WTC11 (cell line): ENCODE results near the gene MYH11.

ENCODE experiments used
- ATF3 ChIP-seq: sonication (generic); formaldehyde crosslinking; conservative IDR thresholded peaks from 2 replicates; pipeline ENCODE4 v1.8.1; 2022; ENCODE audit warnings: mild to moderate bottlenecking, missing genetic modification reagents
- CREB1 ChIP-seq: sonication (generic); formaldehyde crosslinking; IDR thresholded peaks from 2 replicates; pipeline ENCODE4 v1.8.0; 2023; ENCODE audit warnings: mild to moderate bottlenecking, missing genetic modification reagents
- CTCF ChIP-seq: fragments of 200-600 bp; IDR thresholded peaks from 2 replicates; pipeline ENCODE4 v1.8.0; 2022; ENCODE audit warnings: antibody characterized with exemption
- ELF4 ChIP-seq: sonication (generic); formaldehyde crosslinking; IDR thresholded peaks from 2 replicates; pipeline ENCODE4 v1.8.1; 2022; ENCODE audit warnings: low read depth, mild to moderate bottlenecking, moderate library complexity, missing genetic modification reagents
- EMX1 ChIP-seq: fragments of 250-450 bp; sonication (Bioruptor Pico); IDR thresholded peaks from 2 replicates; pipeline ENCODE4 v1.8.0; 2021; ENCODE audit warnings: mild to moderate bottlenecking
- ETV6 ChIP-seq: sonication (generic); formaldehyde crosslinking; IDR thresholded peaks from 2 replicates; pipeline ENCODE4 v1.8.1; 2022; ENCODE audit warnings: mild to moderate bottlenecking, missing genetic modification reagents
- IRF1 ChIP-seq: sonication (generic); formaldehyde crosslinking; IDR thresholded peaks from 2 replicates; pipeline ENCODE4 v1.8.0; 2023; ENCODE audit warnings: missing genetic modification reagents
- JAZF1 ChIP-seq: fragments of 250-450 bp; sonication (Bioruptor Pico); IDR thresholded peaks from 2 replicates; pipeline ENCODE4 v1.9.0; 2021; ENCODE audit warnings: moderate library complexity, mild to moderate bottlenecking, inconsistent platforms
- JUN ChIP-seq: sonication (generic); formaldehyde crosslinking; IDR thresholded peaks from 2 replicates; pipeline ENCODE4 v1.8.0; 2023; ENCODE audit warnings: mild to moderate bottlenecking, missing genetic modification reagents
- NFE2L1 ChIP-seq: sonication (generic); formaldehyde crosslinking; IDR thresholded peaks from 2 replicates; pipeline ENCODE4 v1.8.1; 2023; ENCODE audit warnings: missing genetic modification reagents
- SMAD4 ChIP-seq: sonication (generic); formaldehyde crosslinking; IDR thresholded peaks from 2 replicates; pipeline ENCODE4 v1.8.0; 2022; ENCODE audit warnings: mild to moderate bottlenecking, missing genetic modification reagents
- SP1 ChIP-seq: sonication (generic); formaldehyde crosslinking; conservative IDR thresholded peaks from 2 replicates; pipeline ENCODE4 v1.8.1; 2022; ENCODE audit warnings: missing genetic modification reagents
- TF ChIP-seq, protein P1 (sequence below): sonication (generic); formaldehyde crosslinking; IDR thresholded peaks from 2 replicates; pipeline ENCODE4 v1.8.0; 2023; ENCODE audit warnings: mild to moderate bottlenecking, missing genetic modification reagents

DNA sequence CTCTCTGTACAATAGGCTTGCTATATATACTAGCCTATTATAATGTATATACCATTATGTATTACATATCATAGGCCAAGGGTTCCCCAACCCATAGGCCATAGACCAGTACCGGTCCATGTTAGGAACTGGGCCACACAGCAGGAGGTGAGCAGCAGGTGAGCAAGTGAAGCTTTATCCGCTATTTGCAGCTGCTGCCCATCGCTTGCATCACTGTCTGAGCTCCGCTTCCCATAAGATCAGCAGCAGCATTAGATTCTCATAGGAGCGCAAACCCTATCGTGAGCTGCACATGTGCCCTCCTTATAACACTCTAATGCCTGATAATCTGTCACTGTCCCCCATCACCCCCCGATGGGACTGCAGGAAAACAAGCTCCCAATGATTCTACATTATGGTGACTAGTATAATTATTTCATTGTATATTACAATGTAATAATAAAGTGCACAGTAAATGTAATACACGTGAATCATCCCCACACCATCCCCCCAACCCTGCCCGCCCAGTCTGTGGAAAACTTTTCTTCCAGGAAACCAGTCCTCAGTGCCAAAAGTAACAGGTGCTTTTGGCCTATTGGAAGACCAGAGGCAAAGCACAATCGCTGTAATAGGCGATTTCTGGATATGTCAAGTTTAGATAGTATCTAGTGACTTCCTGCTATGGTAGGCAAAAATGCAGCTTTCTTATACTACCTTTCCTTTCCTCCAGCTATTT is 84.1 kb downstream of the MYH11 start:
- TF ChIP-seq SMAD4 (CRISPR knock-in tag) (no peak), EMX1 (CRISPR knock-in tag) (no peak), IRF1 (CRISPR knock-in tag) (no peak), NFE2L1 (no peak), ELF4 (CRISPR knock-in tag) (no peak), SP1 (no peak), CTCF (no peak), JAZF1 (no peak), ATF3 (CRISPR knock-in tag) (no peak), CREB1 (CRISPR knock-in tag) (no peak), ETV6 (CRISPR knock-in tag) (no peak), JUN (CRISPR knock-in tag) (no peak)
- TF ChIP-seq, protein P1, sequence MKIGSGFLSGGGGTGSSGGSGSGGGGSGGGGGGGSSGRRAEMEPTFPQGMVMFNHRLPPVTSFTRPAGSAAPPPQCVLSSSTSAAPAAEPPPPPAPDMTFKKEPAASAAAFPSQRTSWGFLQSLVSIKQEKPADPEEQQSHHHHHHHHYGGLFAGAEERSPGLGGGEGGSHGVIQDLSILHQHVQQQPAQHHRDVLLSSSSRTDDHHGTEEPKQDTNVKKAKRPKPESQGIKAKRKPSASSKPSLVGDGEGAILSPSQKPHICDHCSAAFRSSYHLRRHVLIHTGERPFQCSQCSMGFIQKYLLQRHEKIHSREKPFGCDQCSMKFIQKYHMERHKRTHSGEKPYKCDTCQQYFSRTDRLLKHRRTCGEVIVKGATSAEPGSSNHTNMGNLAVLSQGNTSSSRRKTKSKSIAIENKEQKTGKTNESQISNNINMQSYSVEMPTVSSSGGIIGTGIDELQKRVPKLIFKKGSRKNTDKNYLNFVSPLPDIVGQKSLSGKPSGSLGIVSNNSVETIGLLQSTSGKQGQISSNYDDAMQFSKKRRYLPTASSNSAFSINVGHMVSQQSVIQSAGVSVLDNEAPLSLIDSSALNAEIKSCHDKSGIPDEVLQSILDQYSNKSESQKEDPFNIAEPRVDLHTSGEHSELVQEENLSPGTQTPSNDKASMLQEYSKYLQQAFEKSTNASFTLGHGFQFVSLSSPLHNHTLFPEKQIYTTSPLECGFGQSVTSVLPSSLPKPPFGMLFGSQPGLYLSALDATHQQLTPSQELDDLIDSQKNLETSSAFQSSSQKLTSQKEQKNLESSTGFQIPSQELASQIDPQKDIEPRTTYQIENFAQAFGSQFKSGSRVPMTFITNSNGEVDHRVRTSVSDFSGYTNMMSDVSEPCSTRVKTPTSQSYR (CRISPR knock-in tag), result no peak
